HCT116 (cell line): ENCODE measurements around the gene SUGCT. TPM values are rescaled to one million over a fixed set of nuclear protein-coding genes. Genes with fewer than 3 reads are reported as not detected.

ENCODE experiments used
- ATAC-seq: fragments of 200-7000 bp; cut with Tn5 transposase; 2 replicates; pipeline ENCODE4 v1.9.1; 2020; ENCODE audit warnings: mild to moderate bottlenecking, moderate library complexity
- BruUV-seq: library from RNA; stranded (reverse); fragments of 400-500 nt; replicated peaks from 2 replicates; lab custom pipeline; 2021; lab: Mats Ljungman, UMichigan
- CTCF ChIA-PET: fragments of 300-600 bp; sonication (Branson Sonifier 250); formaldehyde crosslinking; loops from one replicate; lab custom pipeline; 2021; ENCODE audit warnings: antibody characterized with exemption; lab: Charles Lee
- POLR2A ChIA-PET: fragments of 300-600, 350-600 bp; sonication (Branson Sonifier 250); formaldehyde crosslinking; loops from one replicate; lab custom pipeline; 2021; ENCODE audit warnings: antibody characterized with exemption; lab: Charles Lee
- RAD21 ChIA-PET, 2 experiments: fragments of 300-600 bp; sonication (Branson Sonifier 250); formaldehyde crosslinking; loops; one replicate each; lab custom pipeline; 2023; ENCODE audit warnings: low total read pairs in 2 of 2; ENCODE audit not compliant: uncharacterized antibody in 2 of 2, unreplicated experiment in 2 of 2, low non-redundant PET in 1 of 2; lab: Charles Lee
- DNase-seq: peaks from one replicate; pipeline ENCODE4 v3.0.0-alpha.2; 2010; ENCODE audit warnings: low read depth, low spot score
- H2AFZ ChIP-seq: fragments of 200-600 bp; shearing (Covaris generic), sonication (generic); 2 replicates; pipeline ENCODE4 v1.6.1; 2017; ENCODE audit warnings: low read depth, mixed run types, mixed read lengths, antibody characterized with exemption, low read length; ENCODE audit not compliant: poor library complexity, severe bottlenecking
- H3K27ac ChIP-seq: 2 replicates; pipeline ENCODE4 v1.5.1; 2012; ENCODE audit warnings: low read depth, low read length
- H3K27me3 ChIP-seq: fragments of 200-600 bp; sonication (generic); 2 replicates; pipeline ENCODE4 v1.6.1; 2016; ENCODE audit warnings: mixed run types, low read length, mixed read lengths; ENCODE audit not compliant: insufficient read depth
- H3K36me3 ChIP-seq, 2 experiments: fragments of 200-500 bp in 1 of 2; fragments of 200-600 bp in 1 of 2; sonication (Bioruptor generic) in 1 of 2; sonication (generic) in 1 of 2; 2 replicates each; pipeline versions ENCODE4 v1.5.1 to v1.6.1; 2014 to 2016; ENCODE audit warnings: low read length in 2 of 2, inconsistent platforms in 1 of 2, mixed read lengths in 1 of 2, mixed run types in 1 of 2; ENCODE audit not compliant: insufficient read depth in 2 of 2, control insufficient read depth in 1 of 2
- H3K4me1 ChIP-seq, 2 experiments: fragments of 200-600 bp in 1 of 2; sonication (generic) in 1 of 2; 2 replicates each; pipeline versions ENCODE4 v1.5.1 to v1.6.1; 2012 to 2017; ENCODE audit warnings: low read length in 2 of 2, inconsistent platforms in 1 of 2, mild to moderate bottlenecking in 1 of 2, mixed read lengths in 1 of 2, mixed run types in 1 of 2, moderate library complexity in 1 of 2; ENCODE audit not compliant: insufficient read depth in 2 of 2, control insufficient read depth in 1 of 2
- H3K4me2 ChIP-seq: fragments of 200-600 bp; sonication (generic); 2 replicates; pipeline ENCODE4 v1.6.1; 2017; ENCODE audit warnings: mixed run types, low read length, mixed read lengths
- H3K4me3 ChIP-seq, 2 experiments: fragments of 200-600 bp in 1 of 2; sonication (generic) in 1 of 2; replicated peaks in 1 of 2; 2 replicates each; pipeline ENCODE4 v1.5.1; 2011 to 2016; ENCODE audit warnings: low read length in 2 of 2, control low read depth in 1 of 2, low read depth in 1 of 2, mild to moderate bottlenecking in 1 of 2, mixed read lengths in 1 of 2, mixed run types in 1 of 2
- H3K79me2 ChIP-seq: fragments of 200-600 bp; sonication (generic); 2 replicates; pipeline ENCODE4 v1.6.1; 2017; ENCODE audit warnings: mild to moderate bottlenecking, mixed run types, low read length, moderate library complexity, mixed read lengths; ENCODE audit not compliant: insufficient read depth
- H3K9ac ChIP-seq: fragments of 200-600 bp; sonication (generic); 2 replicates; pipeline ENCODE4 v1.6.1; 2016; ENCODE audit warnings: low read length, mixed read lengths
- H3K9me2 ChIP-seq: fragments of 200-600 bp; sonication (generic), shearing (Covaris generic); 2 replicates; pipeline ENCODE4 v1.6.1; 2017; ENCODE audit warnings: mixed run types, mild to moderate bottlenecking, moderate library complexity; ENCODE audit not compliant: insufficient read depth
- H3K9me3 ChIP-seq, 2 experiments: fragments of 200-500 bp in 1 of 2; fragments of 200-600 bp in 1 of 2; sonication (Bioruptor generic) in 1 of 2; sonication (generic) in 1 of 2; 2 replicates each; pipeline ENCODE4 v1.6.1; 2014 to 2017; ENCODE audit warnings: low read length in 2 of 2, mixed read lengths in 2 of 2, inconsistent platforms in 1 of 2, low read depth in 1 of 2, mild to moderate bottlenecking in 1 of 2, mixed run types in 1 of 2, moderate library complexity in 1 of 2; ENCODE audit not compliant: control insufficient read depth in 1 of 2, insufficient read depth in 1 of 2
- H4K20me1 ChIP-seq: fragments of 200-600 bp; sonication (generic), shearing (Covaris generic); 2 replicates; pipeline ENCODE4 v1.6.1; 2017; ENCODE audit warnings: mixed run types, mild to moderate bottlenecking, moderate library complexity; ENCODE audit not compliant: insufficient read depth
- CTCF ChIP-seq, 3 experiments: fragments of 200-600 bp in 1 of 3; sonication (generic) in 1 of 3; IDR thresholded peaks in 2 of 3; conservative IDR thresholded peaks in 1 of 3; 2 replicates each; pipeline ENCODE4 v1.5.1; 2012 to 2017; ENCODE audit warnings: low read depth in 2 of 3, low read length in 2 of 3, antibody characterized with exemption in 1 of 3, borderline replicate concordance in 1 of 3, control low read depth in 1 of 3, mild to moderate bottlenecking in 1 of 3, mixed read lengths in 1 of 3, mixed run types in 1 of 3, moderate library complexity in 1 of 3; ENCODE audit not compliant: insufficient read depth in 1 of 3
- ELF1 ChIP-seq: IDR thresholded peaks from 2 replicates; pipeline ENCODE4 v1.6.1; 2012; ENCODE audit warnings: low read depth, borderline replicate concordance
- RAD21 ChIP-seq: IDR thresholded peaks from 2 replicates; pipeline ENCODE4 v1.6.1; 2012; ENCODE audit warnings: low read depth, mild to moderate bottlenecking
- ZFX ChIP-seq: fragments of 450-650 bp; IDR thresholded peaks from 2 replicates; pipeline ENCODE4 v1.6.1; 2017
- ZNF274 ChIP-seq: fragments of 200-500 bp; sonication (Bioruptor generic); IDR thresholded peaks from 2 replicates; pipeline ENCODE4 v1.6.1; 2014; ENCODE audit warnings: mild to moderate bottlenecking, low read depth, low read length, inconsistent platforms
- intact Hi-C: fragments of 100-400 bp; cut with micrococcal nuclease; formaldehyde crosslinking; loops from 2 replicates; pipeline ENCODE4 v1.10.0; 2022
- total RNA-seq: library from RNA; stranded (reverse); gene quantifications from one replicate; pipeline ENCODE4 v1.2.1, GENCODE V29; 2021; ENCODE audit not compliant: unreplicated experiment

SUGCT gene
- total RNA-seq, 1 experiment from 2014 or later = 4.4 TPM

- intact Hi-C loops = no loop called here
- no peak overlapping the region for H3K9ac ChIP-seq
- ATAC-seq = no peak
These were observed 304.9 kb downstream of the SUGCT start for GRCh38 chr7:40439686-40440085.

GRCh38 chr7:40447345-40447744, 312.5 kb downstream of the SUGCT start:
- CTCF ChIA-PET = no interaction called here
- no peaks in the 10 kb centered on the region for H3K9me2 ChIP-seq
- BruUV-seq = no TSS peak
- no peak overlapping the region for H2AFZ ChIP-seq
- H3K9ac ChIP-seq = no peak overlapping the region
- no peaks in the 10 kb centered on the region for H4K20me1 ChIP-seq
- H3K27me3 ChIP-seq = no peaks in the 10 kb centered on the region
- no peaks in the 10 kb centered on the region for H3K9me3 ChIP-seq
- no peaks in the 10 kb centered on the region for H3K4me1 ChIP-seq
- POLR2A ChIA-PET = no interaction called here
- intact Hi-C loops = no loop called here
- TF ChIP-seq ELF1 = no peak
- peak; percentile 42 for TF ChIP-seq RAD21
- TF ChIP-seq ZFX = no peak
- 0 out of 6 replicates have a peak, but pooled peaks of 1 of the 3 experiments have one; percentile 5 for TF ChIP-seq CTCF (IDR thresholded peaks at IDR 0.05 in 2 of 3, conservative IDR thresholded peaks at IDR 0.05 in 1 of 3; ENCODE audit: borderline replicate concordance in 1 of 3, insufficient read depth in 1 of 3, low read depth in 2 of 3, low read length in 2 of 3)
- H3K4me3 ChIP-seq = no peak overlapping the region
- no peak overlapping the region for H3K4me2 ChIP-seq
- ATAC-seq (peak; percentile 60), DNase-seq (no peak)
- RAD21 ChIA-PET = no interaction called here
- H3K36me3 ChIP-seq = no peaks in the 10 kb centered on the region
- no peaks in the 10 kb centered on the region for H3K79me2 ChIP-seq
- no peak overlapping the region for H3K27ac ChIP-seq

More at GRCh38 chr7:40439686-40440085, 304.9 kb downstream of the SUGCT start:
- Histone ChIP-seq H4K20me1 (no peaks in the 10 kb centered on the region), H3K9me3 (peaks cover 0 to 3% of the 10 kb centered on the region in 2 experiments; a peak in 1 of 4 replicates), H3K36me3 (no peaks in the 10 kb centered on the region), H3K27ac (no peak overlapping the region), H3K79me2 (no peaks in the 10 kb centered on the region), H3K4me3 (no peak overlapping the region), H2AFZ (no peak overlapping the region), H3K27me3 (no peaks in the 10 kb centered on the region), H3K9me2 (no peaks in the 10 kb centered on the region), H3K4me1 (peaks cover 0 to 18% of the 10 kb centered on the region in 2 experiments; a peak in 2 of 4 replicates), H3K4me2 (no peak overlapping the region)
- CTCF ChIA-PET = no interaction called here
- BruUV-seq = no TSS peak
- POLR2A ChIA-PET = no interaction called here
- TF ChIP-seq ZNF274 = no peak
- RAD21 ChIA-PET = no interaction called here
- no peak for DNase-seq
